Ureter (tissue), 1 donor: ENCODE results near the gene PTPN2. TPM values are rescaled to one million over a fixed set of nuclear protein-coding genes. Genes with fewer than 3 reads are reported as not detected.
"Not testable (repeated sequence)": the region's sequence is repeated elsewhere in the genome, so short reads cannot be mapped to it uniquely, and the experiment has no call there.

Experiments used
- DNase-seq: peaks from one replicate; pipeline ENCODE4 v3.0.0-alpha.2; 2020; ENCODE audit warnings: low spot score
- total RNA-seq: library from RNA; stranded (reverse); gene quantifications from one replicate; pipeline ENCODE4 v1.2.4, GENCODE V29; 2023
- donor health status: DM: yes; HTN: yes; CAD: no.

Gene PTPN2
- total RNA-seq, 1 donor from 2014 or later, result 47.8 TPM

DNA sequence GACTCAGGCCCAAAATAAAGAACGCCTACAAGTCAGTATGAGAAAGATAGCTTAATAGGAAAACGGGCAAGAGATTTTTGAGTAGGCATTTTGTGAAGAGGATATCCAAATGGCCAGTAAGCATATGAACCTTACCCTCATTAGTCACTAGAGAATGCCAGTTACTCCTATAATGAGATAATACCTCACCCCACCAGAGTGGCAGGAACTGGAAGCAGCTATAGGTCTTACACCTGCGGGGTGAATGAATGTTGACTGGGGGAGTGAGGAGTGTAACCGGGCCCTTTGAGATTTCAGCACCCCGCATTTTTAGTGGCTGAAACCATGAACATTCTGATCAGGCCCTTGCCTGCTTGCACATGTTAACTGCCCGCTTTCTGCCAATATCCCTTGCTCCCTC lies 7.5 kb upstream of the PTPN2 start:
- DNase-seq, result no peak

DNA sequence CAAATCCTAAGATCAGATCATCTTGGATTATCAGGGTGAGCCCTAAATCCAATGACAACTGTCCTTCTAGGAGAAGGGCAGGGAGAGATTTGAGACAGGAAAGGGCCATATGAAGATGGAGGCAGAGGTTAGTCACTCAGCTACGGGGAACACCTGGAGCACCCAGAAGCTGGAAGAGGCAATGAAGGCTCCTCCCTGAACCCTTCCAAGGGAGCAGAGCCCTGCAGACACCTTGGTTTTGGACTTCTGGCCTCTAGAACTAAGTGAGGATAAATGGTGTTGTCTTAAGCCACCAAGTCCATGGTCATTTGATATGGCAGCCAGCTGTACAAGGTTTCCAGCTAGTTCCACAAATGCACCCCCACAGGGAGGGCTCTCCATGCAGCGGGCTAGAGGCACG lies 6.9 kb upstream of the PTPN2 start:
- no peak for DNase-seq

DNA sequence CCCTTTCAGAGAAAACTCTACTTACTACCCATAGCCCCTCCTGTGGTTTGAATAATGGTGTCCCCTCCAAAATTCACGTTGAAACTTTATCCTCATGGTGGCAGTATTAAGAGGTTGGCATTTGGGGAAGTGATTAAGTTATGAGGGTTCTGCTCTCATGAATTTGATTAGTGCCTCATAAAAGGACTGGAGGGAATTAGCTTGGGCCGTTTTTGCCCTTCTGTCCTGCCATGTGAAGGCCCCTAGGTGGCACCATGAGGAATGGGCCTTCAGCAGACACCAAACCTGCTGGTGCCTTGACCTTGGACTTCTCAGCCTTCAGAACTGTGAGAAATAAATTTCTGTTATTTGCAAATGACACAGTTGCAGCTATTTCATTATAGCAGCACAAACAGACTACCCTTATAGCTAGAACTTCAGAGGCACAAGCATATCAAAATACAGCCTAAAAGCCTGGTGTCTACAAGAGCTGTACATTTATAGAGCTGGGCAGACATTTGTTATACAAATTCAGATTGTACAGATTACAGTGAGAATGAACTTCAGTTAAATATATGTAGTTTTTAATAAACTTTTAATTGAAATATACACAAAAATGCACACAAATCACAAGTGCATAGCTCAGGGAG lies 2.6 kb upstream of the PTPN2 start:
- no peak for DNase-seq

DNA sequence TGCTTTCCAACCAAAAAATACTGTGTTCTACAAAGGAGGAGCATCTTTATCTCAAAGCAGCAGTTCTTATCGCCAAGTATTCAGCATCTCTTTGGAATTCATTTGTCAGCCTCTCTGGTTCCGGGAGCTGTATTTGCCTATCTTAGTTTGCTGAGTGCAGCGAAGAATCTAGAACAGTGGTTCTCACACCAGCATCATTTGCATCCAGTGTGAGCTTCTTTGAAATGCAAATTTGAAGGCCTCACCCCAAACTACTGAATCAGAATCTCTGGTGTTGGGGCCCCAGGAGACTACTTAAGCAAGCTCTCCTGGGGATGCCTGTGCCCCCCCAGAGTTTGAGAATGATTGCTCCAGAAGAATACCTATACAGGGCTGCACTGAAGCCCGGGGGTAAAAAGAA lies 1.5 kb upstream of the PTPN2 start:
- no peak for DNase-seq

DNA sequence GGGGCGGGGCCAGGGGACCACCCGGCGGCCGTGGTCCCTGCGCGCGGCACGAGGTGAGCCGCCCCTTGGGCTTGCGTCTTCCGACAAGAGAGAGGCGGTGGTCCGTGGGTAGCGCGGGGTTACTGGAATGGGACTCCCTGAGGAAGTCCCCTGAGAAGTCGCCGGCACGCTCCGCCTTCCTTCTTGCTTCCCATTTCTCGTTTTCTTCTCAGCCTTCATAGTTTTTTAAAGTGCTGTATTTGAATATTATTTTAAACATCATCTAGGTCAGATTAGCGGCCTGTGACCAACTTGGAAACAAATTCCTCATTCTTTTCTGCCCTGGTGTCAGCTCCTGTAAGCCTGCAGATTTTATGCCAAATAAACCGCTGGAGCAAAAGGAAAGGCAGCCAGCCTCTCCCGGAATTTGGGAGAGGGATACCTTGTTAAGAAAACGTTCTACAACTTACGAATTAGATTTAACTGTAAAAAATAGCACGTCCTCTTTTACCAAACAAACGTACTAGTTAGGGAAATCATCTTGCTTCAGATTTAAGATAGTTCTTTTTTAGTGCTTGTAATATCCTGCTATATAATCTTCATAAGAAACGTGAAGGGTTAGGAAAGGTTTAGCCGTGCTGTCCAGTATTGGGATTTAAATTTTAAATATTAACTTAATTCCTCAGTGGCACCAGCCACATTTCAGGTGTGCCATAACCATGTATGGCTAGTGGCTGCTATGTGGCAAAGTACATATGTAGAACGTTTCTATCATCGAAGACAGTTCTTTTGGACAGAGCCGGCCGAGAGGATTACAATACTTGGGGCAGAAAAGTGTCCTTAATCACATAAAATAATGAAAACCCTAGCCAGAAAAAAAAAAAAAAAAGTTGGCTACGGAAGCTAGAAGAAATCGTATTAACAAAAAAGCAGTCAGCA lies 628 bp upstream of the PTPN2 start:
- DNase-seq, result no peak

DNA sequence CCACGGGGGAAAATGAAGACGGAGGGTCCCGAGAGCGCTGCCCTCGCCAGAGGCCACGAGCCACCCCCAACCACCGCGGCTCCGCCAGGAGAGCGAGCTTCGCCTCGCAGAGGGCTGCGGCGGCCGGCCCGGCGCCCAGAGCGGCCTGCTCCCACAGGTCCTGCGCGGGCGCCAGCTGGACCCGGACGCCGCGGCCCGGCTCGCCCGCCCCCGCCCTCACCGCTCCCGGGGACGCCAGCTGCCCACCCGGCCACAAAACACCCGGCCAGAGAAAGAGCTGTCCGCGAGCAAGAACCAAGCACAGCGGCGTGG lies 709 bp downstream of the PTPN2 start:
- DNase-seq, result no peak

DNA sequence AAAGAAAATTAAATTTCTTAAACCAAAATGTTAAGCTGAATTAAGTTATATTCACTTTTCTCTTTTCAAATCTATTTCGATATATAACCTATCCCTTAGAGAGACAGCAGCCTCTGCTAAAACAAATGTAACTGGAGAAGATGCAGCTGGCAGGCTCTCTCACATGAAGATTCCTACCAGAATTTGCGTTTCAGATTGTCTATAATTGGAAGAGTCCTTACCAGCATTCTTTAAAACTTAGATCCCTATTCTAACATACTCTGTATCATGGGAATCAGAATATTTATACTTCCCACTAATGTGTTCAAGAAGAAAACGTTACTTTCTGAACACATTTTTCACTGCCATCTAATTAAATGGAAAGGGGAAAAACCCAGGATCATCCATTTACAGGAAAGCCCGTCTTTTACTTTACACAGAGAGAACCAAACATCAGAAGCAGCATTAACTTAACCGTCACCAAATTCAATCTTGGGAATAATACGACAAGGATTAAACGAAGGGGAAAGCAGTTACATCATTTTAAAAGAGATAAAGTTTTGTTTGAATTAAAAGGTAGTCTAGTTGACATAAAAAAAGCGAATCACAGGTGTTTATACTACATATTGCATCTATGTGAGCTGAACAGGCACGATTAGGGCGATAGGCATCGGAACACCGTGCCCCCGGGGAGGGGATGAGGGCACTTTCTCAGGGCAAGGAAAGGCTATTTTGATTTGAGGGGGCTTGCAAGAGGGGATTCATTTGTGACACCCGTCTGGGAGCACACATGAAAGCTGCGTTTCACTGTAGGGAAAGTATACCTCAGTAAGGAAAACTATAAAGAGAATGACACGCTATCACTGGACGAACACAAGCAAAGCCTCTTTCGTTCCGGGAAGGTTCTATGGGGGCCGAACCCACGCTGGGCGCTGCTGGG lies 1.3 kb downstream of the PTPN2 start:
- DNase-seq, result no peak

DNA sequence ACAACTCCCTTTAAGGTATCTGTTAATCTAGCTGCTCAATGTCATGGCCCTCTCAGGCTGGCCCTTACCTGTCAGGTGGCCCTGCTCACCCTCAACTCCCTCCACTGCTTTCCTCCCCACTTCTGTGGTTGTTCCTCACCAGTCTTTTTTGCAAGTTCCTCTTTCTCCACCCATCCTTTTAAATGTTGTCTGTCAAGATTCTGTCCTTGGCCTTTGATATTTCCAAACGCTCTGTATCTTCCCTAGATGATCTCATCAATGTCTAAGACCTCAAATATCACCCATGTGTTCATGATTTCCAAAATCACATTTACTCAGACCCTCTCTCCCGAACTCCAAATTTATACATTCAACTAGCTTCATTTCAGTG lies 3.5 kb downstream of the PTPN2 start:
- no peak for DNase-seq

DNA sequence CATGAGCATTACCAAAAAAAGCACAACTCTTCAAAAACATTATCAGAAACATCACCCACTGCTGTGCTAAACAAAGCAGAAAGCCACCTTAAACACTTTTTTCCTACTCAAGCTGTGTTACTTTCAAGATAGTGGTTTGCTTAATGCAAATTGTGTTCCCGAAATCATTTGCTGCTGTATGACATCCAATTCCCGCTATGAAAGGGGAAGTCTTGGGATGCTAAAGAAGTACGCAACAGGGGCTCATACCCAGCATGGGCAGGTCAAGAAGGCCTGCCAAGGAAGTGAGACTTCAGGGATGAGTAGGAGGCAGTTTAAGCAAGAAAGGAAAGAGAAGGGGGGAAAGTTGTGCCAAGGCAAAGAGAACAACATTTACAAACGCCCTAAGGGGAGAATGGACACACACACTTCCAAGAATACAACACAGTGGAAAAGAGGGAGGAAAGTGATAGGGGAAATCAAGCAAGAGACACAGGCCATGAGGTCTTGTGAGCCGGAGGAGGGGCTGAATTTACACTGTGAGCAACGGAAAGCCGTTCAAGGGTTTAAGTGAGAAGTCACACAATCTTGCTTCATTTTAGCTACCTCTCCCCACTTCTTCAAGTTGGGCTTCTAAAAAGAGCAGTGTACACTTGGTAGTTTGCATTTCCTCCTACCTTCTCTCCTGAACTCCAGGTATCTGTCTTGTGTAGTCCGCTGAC lies 4.0 kb downstream of the PTPN2 start:
- DNase-seq, result no peak

DNA sequence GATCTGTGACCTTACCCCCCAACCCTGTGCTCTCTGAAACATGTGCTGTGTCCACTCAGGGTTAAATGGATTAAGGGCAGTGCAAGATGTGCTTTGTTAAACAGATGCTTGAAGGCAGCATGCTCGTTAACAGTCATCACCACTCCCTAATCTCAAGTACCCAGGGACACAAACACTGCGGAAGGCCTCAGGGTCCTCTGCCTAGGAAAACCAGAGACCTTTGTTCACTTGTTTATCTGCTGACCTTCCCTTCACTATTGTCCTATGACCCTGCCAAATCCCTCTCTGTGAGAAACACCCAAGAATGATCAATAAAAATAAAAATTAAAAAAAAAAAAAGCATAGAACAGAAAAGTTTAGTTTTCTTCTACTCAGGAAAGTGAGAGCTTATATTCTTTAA lies 9.0 kb downstream of the PTPN2 start:
- not testable (repeated sequence) for DNase-seq

DNA sequence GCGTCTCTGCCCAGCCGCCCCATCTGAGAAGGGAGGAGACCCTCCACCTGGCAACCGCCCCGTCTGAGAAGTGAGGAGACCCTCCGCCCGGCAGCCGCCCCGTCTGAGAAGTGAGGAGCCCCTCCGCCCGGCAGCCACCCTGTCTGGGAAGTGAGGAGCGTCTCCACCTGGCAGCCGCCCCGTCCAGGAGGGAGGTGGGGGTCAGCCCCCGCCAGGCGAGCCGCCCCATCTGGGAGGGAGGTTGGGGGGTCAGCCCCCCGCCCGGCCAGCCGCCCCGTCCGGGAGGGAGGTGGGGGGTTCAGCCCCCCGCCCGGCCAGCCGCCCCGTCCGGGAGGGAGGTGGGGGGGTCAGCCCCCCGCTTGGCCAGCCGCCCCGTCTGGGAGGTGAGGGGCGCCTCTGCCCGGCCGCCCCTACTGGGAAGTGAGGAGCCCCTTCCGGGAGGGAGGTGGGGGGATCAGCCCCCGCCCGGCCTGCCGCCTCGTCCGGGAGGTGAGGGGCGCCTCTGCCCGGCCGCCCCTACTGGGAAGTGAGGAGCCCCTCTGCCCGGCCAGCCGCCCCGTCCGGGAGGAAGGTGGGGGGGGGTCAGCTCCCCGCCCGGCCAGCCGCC lies 10.0 kb downstream of the PTPN2 start:
- not testable (repeated sequence) for DNase-seq

DNA sequence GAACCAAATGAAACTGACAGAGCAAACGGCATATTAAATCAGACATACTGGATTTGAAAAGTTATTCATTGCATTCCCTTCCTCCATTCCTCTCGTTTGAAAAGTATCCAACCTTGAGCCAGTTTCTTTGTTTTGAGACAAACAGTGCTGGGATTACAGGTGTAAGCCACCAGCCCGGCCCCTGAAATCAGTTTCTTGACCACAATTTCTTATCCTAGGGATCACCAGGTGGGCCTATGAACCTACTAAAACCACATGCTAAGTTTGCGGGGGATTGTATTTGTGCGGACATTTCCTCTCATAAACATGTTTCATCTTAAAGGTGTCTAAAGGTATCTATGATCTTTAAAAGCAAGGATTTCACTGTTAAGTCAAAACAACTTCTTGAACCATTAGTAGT lies 11.6 kb downstream of the PTPN2 start:
- DNase-seq, result no peak

DNA sequence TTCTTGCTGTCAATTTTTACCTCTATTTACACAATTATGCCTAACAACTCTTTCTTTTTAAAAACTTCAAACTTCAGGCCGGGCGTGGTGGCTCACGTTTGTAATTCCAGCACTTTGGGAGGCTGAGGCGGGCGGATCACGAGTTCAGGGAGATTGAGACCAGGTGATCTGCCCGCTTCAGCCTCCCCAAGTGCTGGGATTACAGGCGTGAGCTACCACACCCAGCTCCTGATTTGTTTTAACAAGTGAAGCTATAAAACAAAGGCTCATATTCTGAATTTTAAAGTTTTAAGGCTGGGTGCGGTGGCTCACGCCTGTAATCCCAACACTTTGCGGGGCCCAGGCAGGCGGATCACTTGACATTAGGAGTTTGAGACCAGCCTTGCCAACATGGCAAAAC lies 15.5 kb downstream of the PTPN2 start:
- no peak for DNase-seq

DNA sequence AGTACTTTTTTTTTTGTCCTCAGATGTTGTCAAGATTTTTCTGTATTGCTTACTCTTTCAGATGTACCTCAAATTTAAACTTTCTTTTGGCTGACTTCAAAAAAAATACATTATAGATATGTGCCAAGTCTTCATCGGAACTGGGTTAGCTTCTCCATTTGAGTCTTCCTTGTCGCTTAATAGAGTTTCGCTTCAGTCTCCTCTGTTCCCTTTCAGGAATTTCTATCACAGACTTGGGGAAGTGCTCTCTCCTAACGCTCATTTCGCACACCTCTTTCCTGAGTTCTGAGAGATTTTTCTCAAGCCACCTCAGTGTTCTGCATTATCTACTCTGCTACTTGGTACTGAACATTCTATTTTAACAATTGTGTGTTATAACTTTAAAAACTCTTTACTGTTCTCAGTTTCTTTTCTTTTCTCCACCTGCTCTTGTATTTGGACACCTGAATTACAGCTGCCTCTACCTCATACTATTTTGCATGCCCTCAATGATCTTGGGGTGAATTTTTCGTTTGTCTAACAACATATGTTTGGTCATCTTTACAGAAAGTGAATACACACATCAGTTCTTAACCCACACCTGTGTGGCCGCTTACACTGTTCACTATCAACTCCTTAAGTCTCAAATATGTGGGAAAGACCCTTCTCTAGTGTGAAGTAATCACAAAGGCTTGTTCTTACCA lies 16.5 kb downstream of the PTPN2 start:
- no peak for DNase-seq

DNA sequence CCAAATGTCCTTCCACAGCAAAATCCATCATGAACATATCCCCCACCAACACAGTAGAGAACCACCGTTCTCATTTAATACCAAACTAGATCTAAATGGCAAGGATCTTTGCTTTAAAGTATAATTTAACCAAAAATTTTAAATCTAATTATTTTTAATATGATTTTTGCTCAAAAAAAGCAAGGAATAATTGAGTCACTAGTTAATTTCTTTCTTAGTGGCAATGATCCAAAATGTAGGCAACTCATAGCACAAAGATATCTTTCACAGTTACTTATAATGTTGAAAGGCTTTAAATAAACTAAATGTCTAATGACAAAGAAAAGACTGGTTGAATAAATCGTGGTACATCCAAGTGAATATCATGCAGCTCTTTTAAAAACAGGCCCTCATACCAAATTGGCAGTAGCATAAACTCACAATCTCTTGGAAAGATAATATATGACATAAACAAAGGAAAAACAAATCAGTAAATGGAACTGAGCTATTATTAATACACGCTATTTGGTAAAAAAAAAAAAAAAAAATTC lies 20.3 kb downstream of the PTPN2 start:
- no peak for DNase-seq

DNA sequence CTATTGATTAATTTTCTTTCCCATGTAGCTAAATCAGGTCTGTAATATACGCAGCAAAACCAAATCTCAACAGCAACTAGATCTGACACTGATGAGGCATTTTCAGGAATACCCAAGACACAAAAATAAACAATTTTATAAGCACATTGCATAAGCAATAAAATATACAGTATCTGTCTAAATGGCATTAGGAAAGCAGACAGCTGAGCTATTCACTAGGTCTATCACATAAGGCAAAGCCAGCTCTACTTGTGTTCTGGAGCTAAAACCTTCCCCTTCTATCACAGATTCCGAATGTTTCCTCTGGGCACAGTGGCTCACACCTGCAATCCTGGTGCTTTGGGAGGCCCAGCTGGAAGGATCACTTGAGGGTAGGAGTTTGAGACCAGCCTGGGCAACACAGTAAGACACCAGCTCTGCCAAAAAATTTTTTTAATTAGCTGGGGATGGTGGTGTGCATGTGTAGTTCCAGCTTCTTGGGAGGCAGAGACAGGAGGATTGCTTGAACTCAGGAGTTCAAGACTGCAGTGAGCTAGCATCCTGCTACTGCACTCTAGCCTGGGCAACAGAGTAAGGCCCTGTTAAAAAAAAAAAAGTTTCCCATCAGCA lies 21.1 kb downstream of the PTPN2 start:
- no peak for DNase-seq

DNA sequence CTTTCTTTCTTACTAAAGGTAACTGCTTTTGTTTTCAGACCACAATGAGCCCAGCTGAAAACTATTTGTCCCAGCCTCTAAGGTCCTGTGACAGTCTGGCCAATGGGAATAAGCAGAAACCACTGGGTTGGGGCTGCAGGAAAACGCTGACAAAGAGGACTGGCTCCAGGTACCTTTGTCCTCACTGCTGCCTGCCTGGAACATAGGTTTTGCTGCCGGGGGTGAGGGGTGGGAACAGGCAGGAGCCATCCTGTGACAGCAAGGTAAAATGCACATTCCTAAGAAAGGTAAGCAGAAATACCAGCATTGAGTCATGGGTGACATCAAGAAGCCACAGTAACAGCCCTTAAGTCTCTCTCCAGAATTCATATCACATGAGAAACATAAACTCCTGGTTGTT lies 21.6 kb downstream of the PTPN2 start:
- DNase-seq, result no peak

DNA sequence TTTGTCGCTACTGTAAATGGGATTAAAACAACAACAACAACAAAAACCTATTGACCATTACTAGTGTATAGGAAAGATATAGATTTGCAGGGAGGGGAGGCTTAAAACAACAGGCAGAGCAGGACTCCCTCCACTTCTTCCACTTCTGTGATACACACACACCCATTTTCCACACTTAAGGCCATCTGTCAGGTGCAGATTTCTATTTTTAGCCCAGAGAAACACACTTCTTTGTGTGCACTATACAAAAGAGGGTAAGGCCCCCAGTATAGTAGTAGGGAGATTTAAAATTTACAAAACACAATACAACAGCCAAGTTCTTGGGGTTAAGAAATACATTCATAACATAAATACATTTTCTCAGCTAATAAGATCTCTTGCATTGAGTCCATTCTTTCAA lies 22.4 kb downstream of the PTPN2 start:
- DNase-seq, result no peak

DNA sequence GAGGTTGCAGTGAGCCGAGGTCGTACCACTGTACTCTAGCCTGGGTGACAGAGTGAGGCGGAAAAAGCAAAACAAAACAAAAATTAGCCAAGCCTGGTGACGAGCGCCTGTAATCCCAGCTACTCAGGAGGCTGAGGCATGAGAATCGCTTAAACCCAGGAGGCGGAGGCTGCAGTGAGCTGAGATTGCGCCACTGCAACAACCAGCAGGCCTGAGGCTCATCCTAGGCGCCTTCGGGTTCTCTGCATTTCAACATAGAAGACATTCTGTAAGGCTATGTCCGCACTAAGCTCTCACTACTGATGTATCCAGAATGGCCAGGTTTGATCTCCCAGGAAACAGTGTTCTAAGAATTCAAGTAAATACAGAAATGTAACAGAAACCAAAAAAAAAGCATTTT lies 23.5 kb downstream of the PTPN2 start:
- no peak for DNase-seq

DNA sequence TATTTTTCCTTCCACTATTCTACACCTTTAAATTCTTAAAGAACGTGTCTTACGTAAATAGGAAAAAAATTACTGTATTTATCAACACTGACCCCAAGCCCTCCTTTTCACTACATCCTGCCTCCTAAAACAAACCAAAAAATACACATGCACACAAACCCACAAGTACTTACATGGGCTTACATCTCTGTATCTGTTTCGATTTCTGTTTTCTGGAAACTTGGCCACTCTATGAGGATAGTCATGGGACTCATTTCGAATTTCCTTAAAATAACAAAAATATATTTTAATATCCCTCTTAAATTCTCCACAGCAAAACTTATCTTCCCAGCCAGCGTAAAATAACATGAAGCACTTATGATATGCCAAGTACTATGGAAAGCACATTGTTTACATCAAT lies 25.0 kb downstream of the PTPN2 start:
- DNase-seq, result no peak
